Peyer's patch (tissue), 4 donors: ENCODE measurements around the gene PCDHA1.
"Not testable (repeated sequence)": the region's sequence is repeated elsewhere in the genome, so short reads cannot be mapped to it uniquely, and the experiment has no call there.

Experiments used
- POLR2A ChIP-seq, 2 donors: fragments of 450-650 bp; IDR thresholded peaks; one replicate each; pipeline ENCODE4 v1.5.1; 2017; ENCODE audit warnings: antibody characterized with exemption in 2 of 2, mild to moderate bottlenecking in 2 of 2, moderate library complexity in 2 of 2
- TF ChIP-seq, protein P1 (sequence below), 6 experiments: fragments of 450-650 bp in 4 of 6; fragments of 200-600 bp in 2 of 6; sonication (generic) in 1 of 6; IDR thresholded peaks; one replicate each; pipeline ENCODE4 v1.5.1; 2017 to 2019; ENCODE audit warnings: antibody characterized with exemption in 6 of 6, mild to moderate bottlenecking in 3 of 6, moderate library complexity in 1 of 6

GRCh38 chr5:140849831-140850634, 64.1 kb downstream of the PCDHA1 start:
- TF ChIP-seq, protein P1, sequence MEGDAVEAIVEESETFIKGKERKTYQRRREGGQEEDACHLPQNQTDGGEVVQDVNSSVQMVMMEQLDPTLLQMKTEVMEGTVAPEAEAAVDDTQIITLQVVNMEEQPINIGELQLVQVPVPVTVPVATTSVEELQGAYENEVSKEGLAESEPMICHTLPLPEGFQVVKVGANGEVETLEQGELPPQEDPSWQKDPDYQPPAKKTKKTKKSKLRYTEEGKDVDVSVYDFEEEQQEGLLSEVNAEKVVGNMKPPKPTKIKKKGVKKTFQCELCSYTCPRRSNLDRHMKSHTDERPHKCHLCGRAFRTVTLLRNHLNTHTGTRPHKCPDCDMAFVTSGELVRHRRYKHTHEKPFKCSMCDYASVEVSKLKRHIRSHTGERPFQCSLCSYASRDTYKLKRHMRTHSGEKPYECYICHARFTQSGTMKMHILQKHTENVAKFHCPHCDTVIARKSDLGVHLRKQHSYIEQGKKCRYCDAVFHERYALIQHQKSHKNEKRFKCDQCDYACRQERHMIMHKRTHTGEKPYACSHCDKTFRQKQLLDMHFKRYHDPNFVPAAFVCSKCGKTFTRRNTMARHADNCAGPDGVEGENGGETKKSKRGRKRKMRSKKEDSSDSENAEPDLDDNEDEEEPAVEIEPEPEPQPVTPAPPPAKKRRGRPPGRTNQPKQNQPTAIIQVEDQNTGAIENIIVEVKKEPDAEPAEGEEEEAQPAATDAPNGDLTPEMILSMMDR (IDR thresholded peaks at IDR 0.05): not testable (repeated sequence)
- TF ChIP-seq POLR2A (IDR thresholded peaks at IDR 0.05): not testable (repeated sequence)
